ENCODE measurements around the gene GHDC. TPM values are rescaled to one million over a fixed set of nuclear protein-coding genes. Genes with fewer than 3 reads are reported as not detected.

GHDC gene
- total and polyA plus RNA-seq, 2 of the 13 experiments (the other 11 are each of a cell fraction or from before 2014, with no cell fraction given), result 15.4 to 22.5 TPM

DNA sequence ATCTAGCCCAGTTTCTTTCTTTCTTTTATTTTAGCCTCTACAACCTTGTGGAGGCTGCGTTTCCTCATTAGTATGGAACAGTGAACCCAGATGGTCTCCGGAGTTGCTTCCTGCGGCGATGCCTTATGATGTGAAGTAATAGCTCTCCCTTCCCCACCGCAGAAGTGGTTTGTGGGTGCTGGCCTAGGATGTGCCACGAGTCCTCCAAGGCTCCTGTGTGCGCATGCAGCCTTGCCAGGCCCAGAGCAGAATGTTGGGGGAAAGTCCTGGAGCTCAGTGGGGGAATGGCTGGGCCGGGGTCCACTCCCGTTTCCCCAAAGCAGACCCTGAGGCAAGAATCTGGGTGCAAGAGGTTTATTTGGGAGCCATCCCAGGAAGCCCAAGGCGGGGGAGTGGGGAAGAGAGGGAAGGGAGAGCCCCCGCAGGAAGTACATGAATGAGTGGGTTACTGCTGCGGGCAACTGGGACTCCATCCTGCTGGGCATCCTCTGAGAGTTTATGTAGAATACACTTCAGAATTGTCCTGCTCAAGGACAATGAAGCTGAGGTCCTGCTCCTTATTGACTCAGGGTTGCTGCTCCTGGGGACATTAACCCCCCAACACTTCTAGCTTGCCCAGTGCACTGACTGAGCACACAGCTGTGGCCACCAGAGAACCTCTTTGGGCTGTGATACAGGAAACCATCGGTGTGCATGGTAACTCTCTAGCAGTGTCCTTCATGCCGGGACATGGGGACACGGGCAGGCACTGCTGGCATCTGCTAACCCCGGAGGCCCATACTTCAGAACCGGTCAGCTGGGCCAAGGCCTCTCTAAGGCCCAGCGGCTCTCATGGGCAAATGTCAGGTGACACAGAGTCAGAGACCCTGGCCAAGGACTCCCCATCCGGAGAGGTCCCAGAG, 5.3 kb downstream of the GHDC start:
- Histone ChIP-seq H3K79me2 (ENCODE audit: insufficient read depth, low read length) (no peaks in the 10 kb centered on the region), H3K9ac (ENCODE audit: insufficient read depth, low read depth, low read length) (no peak overlapping the region), H3K27ac (ENCODE audit: extremely low read length, insufficient read depth, low read length) (no peak overlapping the region), H2AFZ (ENCODE audit: low read length) (no peak overlapping the region), H4K20me1 (ENCODE audit: insufficient read depth, low read length) (no peaks in the 10 kb centered on the region), H3K36me3 (replicated peaks in 1 of 2; ENCODE audit: control insufficient read depth in 1 of 2, insufficient read depth in 2 of 2, low read length in 2 of 2) (no peaks in the 10 kb centered on the region), H3K27me3 (ENCODE audit: control insufficient read depth in 1 of 2, insufficient read depth in 2 of 2, low read length in 2 of 2) (peaks cover 0 to 14% of the 10 kb centered on the region in 2 experiments; a peak in 4 of 5 replicates), H3K4me3 (replicated peaks in 1 of 3; ENCODE audit: insufficient read depth in 1 of 3, low read depth in 2 of 3, low read length in 3 of 3) (no peak overlapping the region), H3K4me2 (ENCODE audit: low read depth, low read length) (no peak overlapping the region), H3K9me3 (ENCODE audit: low read length) (no peaks in the 10 kb centered on the region), H3K4me1 (ENCODE audit: insufficient read depth, low read length) (peaks cover 28% of the 10 kb centered on the region)
- ChIA-PET POLR2A (interaction anchor here (1.5 kb wide), 1 partner anchor 9 kb away, joined by 4 read pairs; no protein-coding TSS in a partner anchor), CTCF (ENCODE audit: low intra/inter-chr PET ratio, low total read pairs) (no interaction called here)
- ATAC-seq (no peak), FAIRE-seq (no peak), DNase-seq (ENCODE audit: low spot score) (no peak)
- 71% methylated on average over 13 of the region's 19 CpGs for WGBS (ENCODE audit: low lambda C conversion rate)
- in situ Hi-C loops (cut with HindIII; ENCODE audit: extremely low pct_ligation_motif_present, low pct_unique_long_range_greater_than_20kb), result no loop called here
- intact Hi-C loops (cut with micrococcal nuclease; ENCODE audit: unreplicated experiment), result loop anchor here (10.0 kb wide), 1 partner anchor 56 kb away; no protein-coding TSS in a partner anchor
- no TSS peak for BruUV-seq (replicated peaks)
- TF ChIP-seq DMAP1 (CRISPR knock-in tag; IDR thresholded peaks at IDR 0.05) (no peak), SYNCRIP (IDR thresholded peaks at IDR 0.05; ENCODE audit: insufficient read depth, low read depth, low read length) (no peak), ZNF570 (CRISPR knock-in tag; IDR thresholded peaks at IDR 0.05; ENCODE audit: borderline replicate concordance) (no peak), JARID2 (CRISPR knock-in tag; IDR thresholded peaks at IDR 0.05; ENCODE audit: insufficient replicate concordance) (no peak), NCOR1 (IDR thresholded peaks at IDR 0.05; ENCODE audit: borderline replicate concordance, low read length) (no peak), ZNF354B (CRISPR knock-in tag; IDR thresholded peaks at IDR 0.05) (no peak), ZSCAN12 (CRISPR knock-in tag; IDR thresholded peaks at IDR 0.05) (no peak), ZNF772 (CRISPR knock-in tag; IDR thresholded peaks at IDR 0.05) (no peak), SRSF4 (IDR thresholded peaks at IDR 0.05; ENCODE audit: low read depth, low read length, poor library complexity, severe bottlenecking) (no peak), NFAT5 (CRISPR knock-in tag; IDR thresholded peaks at IDR 0.05) (no peak)
- TF ChIP-seq, protein P1, sequence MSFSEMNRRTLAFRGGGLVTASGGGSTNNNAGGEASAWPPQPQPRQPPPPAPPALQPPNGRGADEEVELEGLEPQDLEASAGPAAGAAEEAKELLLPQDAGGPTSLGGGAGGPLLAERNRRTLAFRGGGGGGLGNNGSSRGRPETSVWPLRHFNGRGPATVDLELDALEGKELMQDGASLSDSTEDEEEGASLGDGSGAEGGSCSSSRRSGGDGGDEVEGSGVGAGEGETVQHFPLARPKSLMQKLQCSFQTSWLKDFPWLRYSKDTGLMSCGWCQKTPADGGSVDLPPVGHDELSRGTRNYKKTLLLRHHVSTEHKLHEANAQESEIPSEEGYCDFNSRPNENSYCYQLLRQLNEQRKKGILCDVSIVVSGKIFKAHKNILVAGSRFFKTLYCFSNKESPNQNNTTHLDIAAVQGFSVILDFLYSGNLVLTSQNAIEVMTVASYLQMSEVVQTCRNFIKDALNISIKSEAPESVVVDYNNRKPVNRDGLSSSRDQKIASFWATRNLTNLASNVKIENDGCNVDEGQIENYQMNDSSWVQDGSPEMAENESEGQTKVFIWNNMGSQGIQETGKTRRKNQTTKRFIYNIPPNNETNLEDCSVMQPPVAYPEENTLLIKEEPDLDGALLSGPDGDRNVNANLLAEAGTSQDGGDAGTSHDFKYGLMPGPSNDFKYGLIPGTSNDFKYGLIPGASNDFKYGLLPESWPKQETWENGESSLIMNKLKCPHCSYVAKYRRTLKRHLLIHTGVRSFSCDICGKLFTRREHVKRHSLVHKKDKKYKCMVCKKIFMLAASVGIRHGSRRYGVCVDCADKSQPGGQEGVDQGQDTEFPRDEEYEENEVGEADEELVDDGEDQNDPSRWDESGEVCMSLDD (CRISPR knock-in tag; IDR thresholded peaks at IDR 0.05; ENCODE audit: borderline replicate concordance), result no peak
- TF ChIP-seq, protein P2, sequence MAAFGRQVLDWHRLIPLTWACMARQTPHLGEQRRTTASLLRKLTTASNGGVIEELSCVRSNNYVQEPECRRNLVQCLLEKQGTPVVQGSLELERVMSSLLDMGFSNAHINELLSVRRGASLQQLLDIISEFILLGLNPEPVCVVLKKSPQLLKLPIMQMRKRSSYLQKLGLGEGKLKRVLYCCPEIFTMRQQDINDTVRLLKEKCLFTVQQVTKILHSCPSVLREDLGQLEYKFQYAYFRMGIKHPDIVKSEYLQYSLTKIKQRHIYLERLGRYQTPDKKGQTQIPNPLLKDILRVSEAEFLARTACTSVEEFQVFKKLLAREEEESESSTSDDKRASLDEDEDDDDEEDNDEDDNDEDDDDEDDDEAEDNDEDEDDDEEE (CRISPR knock-in tag; IDR thresholded peaks at IDR 0.05), result no peak
